ENCODE results near the gene MLN.

The MLN gene

DNA sequence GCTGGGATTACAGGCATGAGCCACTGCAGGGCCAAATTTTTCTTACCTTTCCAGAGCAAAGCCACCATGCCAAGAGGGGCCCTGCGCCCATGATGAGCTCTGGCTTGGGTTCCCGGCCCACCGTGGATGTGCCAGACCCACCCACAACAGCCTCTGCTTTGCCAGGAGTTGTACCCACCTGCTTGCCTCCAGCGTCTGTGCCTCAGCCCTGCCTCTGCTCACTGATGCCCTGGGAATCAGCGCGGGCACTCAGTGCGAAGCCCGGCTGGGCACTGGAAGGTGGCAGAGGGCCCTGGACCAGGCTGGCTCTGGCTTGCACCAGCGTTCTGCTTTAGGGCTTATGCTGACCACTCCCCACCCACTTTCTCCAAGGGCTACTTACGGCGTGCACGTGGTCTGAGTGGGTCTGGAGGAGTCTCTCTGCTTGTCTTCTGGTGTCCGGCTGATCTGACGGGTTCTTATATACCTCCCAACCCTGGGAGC is at the start of gene MLN:
Gene MLN, minus strand, starts transcription at position 433 of the 483 bp plus-strand sequence. CDS start 2,840 bp downstream, outside the sequence.
- no peak for DNase-seq

- no peak for DNase-seq
These were observed 49.2 kb upstream of the MLN start for GRCh38 chr6:33853026-33853425.

GRCh38 chr6:33851959-33852358 is 48.2 kb upstream of the MLN start:
- DNase-seq = peak; percentile 74

- no peak for DNase-seq
These were observed 47.2 kb upstream of the MLN start for GRCh38 chr6:33850869-33851541.

- no peak for DNase-seq
These were observed 46.5 kb upstream of the MLN start for GRCh38 chr6:33850296-33850695.

GRCh38 chr6:33849500-33850075 is 45.8 kb upstream of the MLN start:
- no peak for DNase-seq

DNA sequence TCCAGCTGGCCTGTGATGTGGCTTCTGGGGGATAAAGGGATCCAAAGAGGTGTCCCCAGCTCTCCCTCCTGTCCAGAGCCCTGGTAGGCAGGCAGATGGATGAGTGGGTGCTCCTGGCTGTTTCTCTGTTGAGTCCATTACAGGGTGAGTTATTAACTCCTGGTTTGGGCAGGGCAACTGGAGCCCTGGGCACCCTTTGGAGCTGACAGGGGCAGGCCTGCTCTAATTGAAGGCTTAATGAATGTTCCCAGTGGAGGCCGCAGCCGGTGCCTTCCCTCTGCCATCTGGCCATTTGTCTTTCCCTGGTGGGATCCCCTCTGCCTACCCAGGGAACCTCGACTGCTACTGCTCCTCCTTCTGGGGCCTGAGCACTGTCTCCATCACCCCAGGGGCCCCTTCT is 44.7 kb upstream of the MLN start:
- DNase-seq = peak; percentile 98

GRCh38 chr6:33847867-33848266 is 44.1 kb upstream of the MLN start:
- no peak for DNase-seq

- no peak for DNase-seq
These were observed 43.3 kb upstream of the MLN start for GRCh38 chr6:33847078-33847477.

GRCh38 chr6:33846226-33846625 is 42.4 kb upstream of the MLN start:
- DNase-seq = no peak

DNA sequence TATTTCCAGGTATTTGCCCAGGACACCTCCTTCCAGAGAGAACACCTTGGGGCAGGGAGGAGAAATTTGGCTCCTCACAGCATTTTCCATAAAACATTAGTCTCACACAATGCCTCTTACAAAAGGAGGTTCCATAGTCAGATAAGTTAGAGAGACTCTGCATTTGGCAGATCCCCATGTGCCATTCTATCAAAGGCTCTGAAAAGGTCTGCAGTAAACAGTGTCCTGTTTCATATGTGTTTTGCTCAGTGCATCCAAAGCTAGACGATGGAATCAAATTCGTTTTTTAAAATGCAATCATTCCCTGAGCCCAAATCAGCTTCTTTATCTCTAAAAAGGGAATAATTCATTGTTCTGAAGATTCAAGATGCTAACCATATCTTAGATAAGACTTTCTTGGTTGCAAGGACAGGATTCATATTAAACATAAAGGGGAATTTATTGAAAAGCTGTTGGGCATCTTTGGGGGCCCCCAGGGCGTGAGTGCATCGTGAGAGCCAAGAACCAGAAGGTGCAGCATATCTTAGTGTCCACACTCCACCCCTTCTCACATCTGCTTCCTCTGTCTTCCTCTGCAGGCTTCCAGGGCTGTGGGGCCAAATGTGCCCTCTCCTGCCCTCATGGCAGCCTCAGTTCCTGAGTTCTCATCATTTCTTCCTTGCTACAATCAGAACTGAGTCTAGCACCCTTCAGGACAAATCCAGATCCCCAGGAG is 41.4 kb upstream of the MLN start:
- no peak for DNase-seq

DNA sequence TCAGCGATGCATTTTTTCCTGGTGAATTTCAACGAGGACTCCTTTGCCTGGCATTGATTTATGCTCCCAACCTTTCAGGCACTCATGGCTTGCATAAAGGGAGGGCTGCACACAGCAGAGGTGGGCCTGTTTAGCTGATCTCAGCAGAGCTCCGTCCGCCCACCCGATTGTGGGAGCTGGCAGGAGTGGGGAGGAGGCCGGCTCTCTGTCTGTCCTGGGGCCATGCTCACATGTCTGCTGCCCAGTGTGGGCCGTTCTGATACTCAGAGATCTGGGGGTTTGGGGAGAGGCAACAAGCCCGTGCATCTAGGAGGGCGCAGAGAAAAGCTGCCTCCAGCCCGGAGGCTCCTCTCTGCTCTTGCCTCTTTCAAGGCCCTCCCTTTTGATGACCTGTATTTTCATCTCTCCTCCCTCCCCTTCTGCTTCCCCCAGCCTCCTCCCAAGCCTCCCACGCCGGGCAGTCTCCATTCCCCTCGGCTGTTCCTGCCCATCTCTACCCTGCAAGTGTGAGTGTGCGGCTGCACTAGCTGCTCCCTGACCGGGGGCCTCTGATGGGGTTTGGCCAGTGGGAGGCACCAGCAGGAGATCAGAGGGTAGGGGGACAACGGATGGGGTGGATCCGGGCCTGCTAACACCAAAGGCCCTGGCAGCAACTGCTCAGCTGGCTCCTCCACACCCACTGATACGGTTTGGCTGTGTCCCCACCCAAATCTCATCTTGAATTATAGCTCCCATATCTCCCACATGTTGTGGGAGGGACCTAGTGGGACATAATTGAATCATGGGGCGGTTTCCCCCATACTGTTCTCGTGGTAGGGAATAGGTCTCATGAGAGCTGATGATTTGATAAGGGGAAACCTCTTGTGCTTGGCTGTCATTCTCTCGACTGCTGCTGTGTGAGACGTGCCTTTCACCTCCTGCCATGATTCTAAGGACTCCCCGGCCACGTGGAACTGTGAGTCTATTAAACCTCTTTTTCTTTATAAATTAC is 39.6 kb upstream of the MLN start:
- DNase-seq = peak; percentile 60

- no peak for DNase-seq
These were observed 38.1 kb upstream of the MLN start for GRCh38 chr6:33841868-33842267.

- DNase-seq = peak; percentile 26
These were observed 37.3 kb upstream of the MLN start for GRCh38 chr6:33841070-33841469.

DNA sequence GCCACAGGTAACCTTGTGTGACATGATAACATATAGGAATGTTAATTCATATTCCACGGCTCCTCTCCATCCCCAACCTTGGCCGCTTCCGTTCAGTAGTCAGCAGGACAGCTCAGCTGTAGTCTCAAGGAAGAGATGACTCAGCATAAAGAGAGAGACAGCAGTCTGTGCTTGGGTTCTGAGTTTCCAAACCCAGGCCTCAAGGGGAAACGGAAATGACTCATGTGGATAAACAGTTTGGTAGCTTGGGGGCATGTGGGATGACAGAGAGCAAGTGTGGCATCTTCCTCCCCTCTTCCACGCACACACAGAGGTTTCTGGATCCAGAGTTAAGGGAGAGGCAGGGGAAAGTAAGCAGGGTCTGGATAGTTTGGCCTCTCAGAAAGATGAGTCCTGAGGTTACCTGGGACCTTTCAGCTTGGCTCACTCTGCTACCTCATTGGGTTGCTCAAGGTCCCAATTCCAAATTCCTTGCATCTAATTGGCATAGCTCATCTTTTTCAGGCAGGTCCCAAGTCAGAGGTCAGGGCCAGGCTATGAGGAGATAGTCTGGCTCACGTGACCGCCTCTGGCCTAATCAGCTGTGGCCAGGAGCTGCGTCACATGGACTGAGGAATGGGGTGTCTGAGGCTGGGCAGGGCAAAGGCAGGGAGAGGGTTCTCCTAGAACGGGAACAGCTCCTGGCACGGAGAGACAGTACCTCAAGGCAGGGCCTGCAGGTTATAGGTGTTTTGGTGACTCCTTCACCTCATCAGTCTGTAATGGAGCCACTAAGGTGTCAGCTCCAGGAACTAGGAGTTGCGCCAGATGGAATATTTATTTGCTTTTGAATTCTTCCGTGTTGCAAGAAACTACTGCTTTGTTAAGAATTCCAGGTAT is 36.5 kb upstream of the MLN start:
- peak; percentile 78 for DNase-seq

GRCh38 chr6:33839399-33840047 is 35.7 kb upstream of the MLN start:
- DNase-seq = peak; percentile 93

- peak; percentile 62 for DNase-seq
These were observed 35.2 kb upstream of the MLN start for GRCh38 chr6:33838983-33839382.

GRCh38 chr6:33837971-33838665 is 34.3 kb upstream of the MLN start:
- peak; percentile 51 for DNase-seq

- DNase-seq = no peak
These were observed 33.1 kb upstream of the MLN start for GRCh38 chr6:33836806-33837469.

Data from NCI-H82 (cell line).